ENCODE data around the gene SSTR1.

- TF ChIP-seq CTCF (IDR thresholded peaks at IDR 0.05; ENCODE audit: low read depth, low read length, poor library complexity, severe bottlenecking) (no peak), EZH2phosphoT487 (IDR thresholded peaks at IDR 0.05; ENCODE audit: borderline replicate concordance, low read length) (no peak)
Measured at GRCh38 chr14:38252066-38252710, 44.5 kb downstream of the SSTR1 start.
